HepG2 (cell line): ENCODE data around the gene KCTD21. TPM values are rescaled to one million over a fixed set of nuclear protein-coding genes. Genes with fewer than 3 reads are reported as not detected.
A peak's percentile ranks its signal among the peaks of the same experiment; 100 is the strongest.

Experiments
- CHD2 ChIP-seq: IDR thresholded peaks from 2 replicates; pipeline ENCODE4 v1.6.1; 2011; ENCODE audit warnings: low read depth, low read length, improper control_type of control experiment
- KLF12 ChIP-seq: sonication (generic); formaldehyde crosslinking; IDR thresholded peaks from 2 replicates; pipeline ENCODE4 v1.4.0; 2020; ENCODE audit warnings: missing genetic modification reagents, borderline replicate concordance
- MTF2 ChIP-seq: sonication (generic); formaldehyde crosslinking; IDR thresholded peaks from 2 replicates; pipeline ENCODE4 v1.5.0; 2020; ENCODE audit warnings: missing genetic modification reagents, borderline replicate concordance
- NCOA5 ChIP-seq: sonication (generic); formaldehyde crosslinking; IDR thresholded peaks from 2 replicates; pipeline ENCODE4 v1.4.0; 2020; ENCODE audit warnings: missing genetic modification reagents
- RFX3 ChIP-seq: IDR thresholded peaks from 2 replicates; pipeline ENCODE4 v1.6.1; 2016; ENCODE audit warnings: missing biosample characterization, missing genetic modification reagents
- RXRB ChIP-seq: IDR thresholded peaks from 2 replicates; pipeline ENCODE4 v1.6.1; 2016; ENCODE audit warnings: borderline replicate concordance, missing genetic modification reagents, missing compliant biosample characterization
- SAFB2 ChIP-seq: sonication (generic); formaldehyde crosslinking; IDR thresholded peaks from 2 replicates; pipeline ENCODE4 v1.5.1; 2020; ENCODE audit warnings: missing genetic modification reagents, low read depth, mild to moderate bottlenecking, borderline replicate concordance
- SAP130 ChIP-seq: IDR thresholded peaks from 2 replicates; pipeline ENCODE4 v1.6.1; 2016; ENCODE audit warnings: low read depth
- SKIL ChIP-seq: sonication (generic); formaldehyde crosslinking; IDR thresholded peaks from 2 replicates; pipeline ENCODE4 v1.8.0; 2022; ENCODE audit warnings: missing genetic modification reagents, mild to moderate bottlenecking, moderate library complexity, borderline replicate concordance
- SP4 ChIP-seq: sonication (generic); formaldehyde crosslinking; IDR thresholded peaks from 2 replicates; pipeline ENCODE4 v1.8.1; 2023; ENCODE audit warnings: mild to moderate bottlenecking, missing genetic modification reagents
- THAP11 ChIP-seq: IDR thresholded peaks from 2 replicates; pipeline ENCODE4 v1.6.1; 2016; ENCODE audit warnings: missing biosample characterization, missing genetic modification reagents
- YEATS4 ChIP-seq: sonication (generic); formaldehyde crosslinking; IDR thresholded peaks from 2 replicates; pipeline ENCODE4 v1.4.0; 2020; ENCODE audit warnings: missing genetic modification reagents, borderline replicate concordance
- ZBTB34 ChIP-seq: sonication (generic); formaldehyde crosslinking; IDR thresholded peaks from 2 replicates; pipeline ENCODE4 v1.8.0; 2022; ENCODE audit warnings: mild to moderate bottlenecking, missing genetic modification reagents
- ZNF101 ChIP-seq: sonication (generic); formaldehyde crosslinking; IDR thresholded peaks from 2 replicates; pipeline ENCODE4 v1.4.0; 2020; ENCODE audit warnings: mild to moderate bottlenecking, low read depth, missing genetic modification reagents, borderline replicate concordance
- ZNF580 ChIP-seq: IDR thresholded peaks from 2 replicates; pipeline ENCODE4 v1.6.1; 2016; ENCODE audit warnings: low read depth, borderline replicate concordance
- polyA plus RNA-seq, 8 experiments: library from polyadenylated mRNA; depleted of rRNA in 3 of 8; stranded (reverse) in 7 of 8; unstranded in 1 of 8; fragments of >200 nt; fragmentation: Illumina TruSeq in 4 of 8; extraction: Trizol in 4 of 8; gene quantifications; 2 replicates each; pipeline versions ENCODE4 v1.2.1 to v1.2.3, GENCODE V29; 2011 to 2016; ENCODE audit warnings: low read depth in 4 of 8, missing spikeins in 1 of 8, mixed read lengths in 1 of 8; ENCODE audit not compliant: insufficient read depth in 1 of 8
- total RNA-seq, 5 experiments: library from RNA; depleted of rRNA; stranded (reverse); fragments of >200 nt; fragmentation: Illumina TruSeq; extraction: Trizol; gene quantifications; 2 replicates each; pipeline ENCODE4 v1.2.3, GENCODE V29; 2016; ENCODE audit warnings: low read depth in 1 of 5
- TF ChIP-seq, protein P1 (sequence below): sonication (generic); formaldehyde crosslinking; IDR thresholded peaks from 2 replicates; pipeline ENCODE4 v1.8.1; 2022; ENCODE audit warnings: low read depth, mild to moderate bottlenecking, missing genetic modification reagents
- TF ChIP-seq, protein P2 (sequence below): sonication (generic); formaldehyde crosslinking; IDR thresholded peaks from 2 replicates; pipeline ENCODE4 v1.4.0; 2020; ENCODE audit warnings: missing genetic modification reagents, borderline replicate concordance
- TF ChIP-seq, protein P3 (sequence below): sonication (generic); formaldehyde crosslinking; IDR thresholded peaks from 2 replicates; pipeline ENCODE4 v1.5.0; 2020; ENCODE audit warnings: missing genetic modification reagents

The KCTD21 gene
- total and polyA plus RNA-seq, 2 of the 13 experiments (the other 11 are each of a cell fraction or from before 2014, with no cell fraction given), result 3.1 to 13.5 TPM

DNA sequence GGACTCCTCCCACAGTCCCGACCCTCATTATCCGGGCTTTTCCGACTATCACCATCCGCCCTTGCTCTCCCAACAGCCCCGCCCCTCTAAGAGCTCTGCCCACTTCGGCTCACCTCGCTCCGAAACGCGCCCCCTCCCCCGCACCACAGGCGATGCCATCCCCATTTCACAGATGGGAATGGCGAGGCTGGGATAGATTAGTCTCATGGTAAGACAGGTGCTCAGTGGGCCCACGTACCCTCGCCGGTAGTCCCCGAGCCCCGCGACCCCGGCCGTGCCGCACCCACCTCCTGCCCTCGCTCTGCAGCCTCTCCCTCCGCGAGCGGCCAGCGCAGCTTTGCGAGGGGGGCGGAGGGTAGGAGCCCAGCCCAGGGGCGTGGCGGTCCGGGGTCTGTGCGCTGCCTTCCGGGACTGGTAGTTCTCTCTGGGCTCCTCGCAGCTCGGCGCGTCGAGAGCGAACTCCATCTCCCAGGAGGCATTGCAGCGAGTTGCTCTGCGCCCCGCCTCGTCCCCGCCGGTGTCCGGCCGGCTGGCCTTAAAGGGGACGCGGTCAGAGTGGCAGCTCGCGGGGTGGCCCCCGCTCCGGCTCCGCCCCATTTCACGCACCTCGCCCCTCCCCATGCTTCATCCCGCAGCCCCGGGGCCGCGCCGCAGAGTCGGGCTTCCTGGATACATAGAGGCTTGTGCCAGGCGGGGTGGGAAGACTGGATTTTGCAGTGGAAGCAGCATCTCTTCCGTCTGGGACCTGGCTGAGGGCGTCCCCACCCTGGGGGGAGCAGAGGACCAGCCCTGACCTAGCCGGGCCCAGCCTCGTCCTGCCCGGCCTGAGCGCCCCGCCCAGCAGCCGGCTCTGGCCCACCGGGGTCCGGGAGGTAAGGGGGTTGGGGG is at the start of gene KCTD21, which contains the start of gene USP35 (continued):
- TF ChIP-seq, protein P1, sequence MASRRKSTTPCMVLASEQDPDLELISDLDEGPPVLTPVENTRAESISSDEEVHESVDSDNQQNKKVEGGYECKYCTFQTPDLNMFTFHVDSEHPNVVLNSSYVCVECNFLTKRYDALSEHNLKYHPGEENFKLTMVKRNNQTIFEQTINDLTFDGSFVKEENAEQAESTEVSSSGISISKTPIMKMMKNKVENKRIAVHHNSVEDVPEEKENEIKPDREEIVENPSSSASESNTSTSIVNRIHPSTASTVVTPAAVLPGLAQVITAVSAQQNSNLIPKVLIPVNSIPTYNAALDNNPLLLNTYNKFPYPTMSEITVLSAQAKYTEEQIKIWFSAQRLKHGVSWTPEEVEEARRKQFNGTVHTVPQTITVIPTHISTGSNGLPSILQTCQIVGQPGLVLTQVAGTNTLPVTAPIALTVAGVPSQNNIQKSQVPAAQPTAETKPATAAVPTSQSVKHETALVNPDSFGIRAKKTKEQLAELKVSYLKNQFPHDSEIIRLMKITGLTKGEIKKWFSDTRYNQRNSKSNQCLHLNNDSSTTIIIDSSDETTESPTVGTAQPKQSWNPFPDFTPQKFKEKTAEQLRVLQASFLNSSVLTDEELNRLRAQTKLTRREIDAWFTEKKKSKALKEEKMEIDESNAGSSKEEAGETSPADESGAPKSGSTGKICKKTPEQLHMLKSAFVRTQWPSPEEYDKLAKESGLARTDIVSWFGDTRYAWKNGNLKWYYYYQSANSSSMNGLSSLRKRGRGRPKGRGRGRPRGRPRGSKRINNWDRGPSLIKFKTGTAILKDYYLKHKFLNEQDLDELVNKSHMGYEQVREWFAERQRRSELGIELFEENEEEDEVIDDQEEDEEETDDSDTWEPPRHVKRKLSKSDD (CRISPR knock-in tag), result no peak
- TF ChIP-seq, protein P2, sequence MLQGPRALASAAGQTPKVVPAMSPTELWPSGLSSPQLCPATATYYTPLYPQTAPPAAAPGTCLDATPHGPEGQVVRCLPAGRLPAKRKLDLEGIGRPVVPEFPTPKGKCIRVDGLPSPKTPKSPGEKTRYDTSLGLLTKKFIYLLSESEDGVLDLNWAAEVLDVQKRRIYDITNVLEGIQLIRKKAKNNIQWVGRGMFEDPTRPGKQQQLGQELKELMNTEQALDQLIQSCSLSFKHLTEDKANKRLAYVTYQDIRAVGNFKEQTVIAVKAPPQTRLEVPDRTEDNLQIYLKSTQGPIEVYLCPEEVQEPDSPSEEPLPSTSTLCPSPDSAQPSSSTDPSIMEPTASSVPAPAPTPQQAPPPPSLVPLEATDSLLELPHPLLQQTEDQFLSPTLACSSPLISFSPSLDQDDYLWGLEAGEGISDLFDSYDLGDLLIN, result no peak
- TF ChIP-seq RXRB (CRISPR knock-in tag), result peak; percentile 54
- no peak for TF ChIP-seq MTF2 (CRISPR knock-in tag)
- TF ChIP-seq RFX3, result no peak; the same call in 1 of the 2 replicates
- peak; percentile 92; the same call in 1 of the 2 replicates for TF ChIP-seq ZNF580 (CRISPR knock-in tag)
- TF ChIP-seq YEATS4, result peak; percentile 15; the same call in 1 of the 2 replicates
- no peak for TF ChIP-seq ZNF101 (CRISPR knock-in tag)
- TF ChIP-seq THAP11 (CRISPR knock-in tag), result peak; percentile 99
- TF ChIP-seq KLF12 (CRISPR knock-in tag), result peak; percentile 70
- peak; percentile 71; the same call in 1 of the 2 replicates for TF ChIP-seq SAFB2 (CRISPR knock-in tag)
- TF ChIP-seq, protein P3, sequence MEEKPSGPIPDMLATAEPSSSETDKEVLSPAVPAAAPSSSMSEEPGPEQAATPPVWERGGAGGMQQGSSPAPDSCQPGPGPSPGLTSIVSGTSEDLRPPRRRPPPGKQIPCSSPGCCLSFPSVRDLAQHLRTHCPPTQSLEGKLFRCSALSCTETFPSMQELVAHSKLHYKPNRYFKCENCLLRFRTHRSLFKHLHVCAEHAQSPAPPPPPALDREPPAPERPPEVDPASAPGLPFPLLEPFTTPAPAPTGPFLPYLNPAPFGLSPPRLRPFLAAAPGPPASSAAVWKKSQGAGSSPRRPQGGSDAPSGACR (CRISPR knock-in tag), result peak; percentile 95
- TF ChIP-seq ZBTB34 (CRISPR knock-in tag), result no peak
- TF ChIP-seq SAP130 (CRISPR knock-in tag), result peak; percentile 74
- peak; percentile 97 for TF ChIP-seq SP4 (CRISPR knock-in tag)
- no peak for TF ChIP-seq NCOA5 (CRISPR knock-in tag)
- peak; percentile 30; the same call in 1 of the 2 replicates for TF ChIP-seq SKIL (CRISPR knock-in tag)
- peak; percentile 35; the same call in 1 of the 2 replicates for TF ChIP-seq CHD2
